HEK293 (cell line): ENCODE results near the gene CLDN16.

ENCODE experiments used
- CTCF ChIA-PET: fragments of 350-600 bp; formaldehyde crosslinking; extraction: SDS; loops from one replicate; lab custom pipeline; 2021; ENCODE audit warnings: antibody characterized with exemption; lab: Yijun Ruan, JAX
- POLR2A ChIA-PET: fragments of 300-600 bp; formaldehyde crosslinking; extraction: SDS; loops from one replicate; lab custom pipeline; 2020; ENCODE audit warnings: antibody characterized with exemption, inconsistent platforms; lab: Yijun Ruan, JAX
- H3K27ac ChIP-seq: fragments of 200-500 bp; sonication (Bioruptor generic); 2 replicates; pipeline ENCODE4 v1.5.1; 2014; ENCODE audit warnings: low read depth, low read length, control low read depth, inconsistent platforms; ENCODE audit errors: extremely low read depth
- H3K36me3 ChIP-seq, 2 experiments: fragments of 200-500 bp in 1 of 2; sonication (Bioruptor generic) in 1 of 2; 1 replicate in 1 of 2; 2 replicates in 1 of 2; pipeline ENCODE4 v1.5.1; 2014 to 2017; ENCODE audit warnings: inconsistent platforms in 2 of 2, low read length in 2 of 2; ENCODE audit not compliant: control insufficient read depth in 2 of 2, insufficient read depth in 1 of 2
- H3K4me1 ChIP-seq: fragments of 200-500 bp; sonication (Bioruptor generic); 2 replicates; pipeline ENCODE4 v1.5.1; 2014; ENCODE audit warnings: mild to moderate bottlenecking, low read length, inconsistent platforms; ENCODE audit not compliant: control insufficient read depth, insufficient read depth
- H3K4me3 ChIP-seq: 2 replicates; pipeline ENCODE4 v1.5.1; 2011; ENCODE audit warnings: low read depth, mild to moderate bottlenecking, control low read depth, low read length, moderate library complexity
- H3K9me3 ChIP-seq: fragments of 200-500 bp; sonication (Bioruptor generic); 2 replicates; pipeline ENCODE4 v1.5.1; 2014; ENCODE audit warnings: low read depth, low read length, inconsistent platforms; ENCODE audit not compliant: control insufficient read depth, insufficient read depth
- INSM2 ChIP-seq: fragments of 450-650 bp; formaldehyde crosslinking; IDR thresholded peaks from 2 replicates; pipeline ENCODE4 v1.5.1; 2016; ENCODE audit warnings: missing biosample characterization, missing genetic modification characterization
- MEIS1 ChIP-seq: sonication (generic); formaldehyde crosslinking; IDR thresholded peaks from 2 replicates; pipeline ENCODE4 v1.8.1; 2022; ENCODE audit warnings: missing genetic modification reagents, mild to moderate bottlenecking, borderline replicate concordance
- PRDM2 ChIP-seq: fragments of 450-650 bp; formaldehyde crosslinking; IDR thresholded peaks from 2 replicates; pipeline ENCODE4 v1.5.1; 2016; ENCODE audit warnings: missing biosample characterization, missing genetic modification characterization, borderline replicate concordance
- ZBTB7A ChIP-seq: fragments of 450-650 bp; formaldehyde crosslinking; IDR thresholded peaks from 2 replicates; pipeline ENCODE4 v1.5.1; 2016; ENCODE audit warnings: low read depth, missing biosample characterization, missing genetic modification characterization
- ZFHX2 ChIP-seq: fragments of 450-650 bp; formaldehyde crosslinking; conservative IDR thresholded peaks from 2 replicates; pipeline ENCODE4 v1.5.1; 2016; ENCODE audit warnings: missing biosample characterization, missing genetic modification characterization
- ZNF132 ChIP-seq: fragments of 450-650 bp; formaldehyde crosslinking; IDR thresholded peaks from 2 replicates; pipeline ENCODE4 v1.5.1; 2017; ENCODE audit warnings: missing biosample characterization, missing genetic modification characterization, borderline replicate concordance
- ZNF26 ChIP-seq: fragments of 450-650 bp; formaldehyde crosslinking; IDR thresholded peaks from 2 replicates; pipeline ENCODE4 v1.5.1; 2016; ENCODE audit warnings: missing biosample characterization, missing genetic modification characterization
- ZNF311 ChIP-seq: fragments of 450-650 bp; formaldehyde crosslinking; IDR thresholded peaks from 2 replicates; pipeline ENCODE4 v1.5.1; 2017; ENCODE audit warnings: missing biosample characterization, missing genetic modification characterization, borderline replicate concordance
- ZNF354C ChIP-seq: fragments of 450-650 bp; formaldehyde crosslinking; IDR thresholded peaks from 2 replicates; pipeline ENCODE4 v1.5.1; 2016; ENCODE audit warnings: missing biosample characterization, missing genetic modification characterization, low read depth, borderline replicate concordance
- ZNF416 ChIP-seq: fragments of 450-650 bp; formaldehyde crosslinking; IDR thresholded peaks from 2 replicates; pipeline ENCODE4 v1.5.1; 2016; ENCODE audit warnings: missing biosample characterization, missing genetic modification characterization
- ZNF488 ChIP-seq: fragments of 450-650 bp; formaldehyde crosslinking; IDR thresholded peaks from 2 replicates; pipeline ENCODE4 v1.5.1; 2016; ENCODE audit warnings: missing biosample characterization, missing genetic modification characterization
- ZNF501 ChIP-seq: fragments of 450-650 bp; formaldehyde crosslinking; IDR thresholded peaks from 2 replicates; pipeline ENCODE4 v1.5.1; 2016; ENCODE audit warnings: missing biosample characterization, missing genetic modification characterization
- ZNF626 ChIP-seq: fragments of 450-650 bp; sonication (Bioruptor Pico); formaldehyde crosslinking; IDR thresholded peaks from 2 replicates; pipeline ENCODE4 v1.5.1; 2018; ENCODE audit warnings: missing biosample characterization, missing genetic modification characterization, inconsistent platforms
- ZNF692 ChIP-seq: fragments of 450-650 bp; formaldehyde crosslinking; IDR thresholded peaks from 2 replicates; pipeline ENCODE4 v1.5.1; 2016; ENCODE audit warnings: missing biosample characterization, missing genetic modification characterization
- ZNF747 ChIP-seq: fragments of 450-650 bp; formaldehyde crosslinking; IDR thresholded peaks from 2 replicates; pipeline ENCODE4 v1.5.1; 2016; ENCODE audit warnings: missing biosample characterization, missing genetic modification characterization
- ZNF768 ChIP-seq: fragments of 450-650 bp; formaldehyde crosslinking; IDR thresholded peaks from 2 replicates; pipeline ENCODE4 v1.5.1; 2018; ENCODE audit warnings: missing biosample characterization, mild to moderate bottlenecking, missing genetic modification characterization

CLDN16 gene

GRCh38 chr3:190380184-190380583 lies 7.8 kb upstream of the CLDN16 start:
- H3K36me3 ChIP-seq, result no peaks in the 10 kb centered on the region
- ChIA-PET CTCF (interaction anchor here (0.5 kb wide), 1 partner anchor 79 kb away, joined by 4 read pairs; no protein-coding TSS in a partner anchor), POLR2A (no interaction called here)
- H3K4me3 ChIP-seq, result no peak overlapping the region
- no peak overlapping the region for H3K27ac ChIP-seq
- no peaks in the 10 kb centered on the region for H3K4me1 ChIP-seq
- TF ChIP-seq ZNF747, result no peak
- no peak for TF ChIP-seq ZBTB7A (tag by site-specific recombination)
- no peak for TF ChIP-seq ZNF692 (tag by site-specific recombination)
- no peak for TF ChIP-seq ZNF26
- TF ChIP-seq ZNF132, result no peak
- no peak for TF ChIP-seq ZNF416 (tag by site-specific recombination)
- TF ChIP-seq MEIS1 (CRISPR knock-in tag), result no peak
- TF ChIP-seq INSM2 (tag by site-specific recombination), result no peak
- no peak for TF ChIP-seq ZFHX2 (tag by site-specific recombination)
- TF ChIP-seq ZNF626 (tag by site-specific recombination), result no peak
- no peak for TF ChIP-seq ZNF488 (tag by site-specific recombination)
- no peak for TF ChIP-seq ZNF354C (tag by site-specific recombination)
- no peak for TF ChIP-seq ZNF501 (tag by site-specific recombination)
- TF ChIP-seq ZNF768 (tag by site-specific recombination), result no peak
- no peak for TF ChIP-seq PRDM2 (tag by site-specific recombination)
- no peak for TF ChIP-seq ZNF311 (tag by site-specific recombination)
- H3K9me3 ChIP-seq, result no peaks in the 10 kb centered on the region
